HG03571 (cell line): ENCODE results near the gene PSG2.
"Not testable (repeated sequence)": the region's sequence is repeated elsewhere in the genome, so short reads cannot be mapped to it uniquely, and the experiment has no call there.

Experiments used
- ATAC-seq: cut with Tn5 transposase; IDR thresholded peaks from one replicate; pipeline ENCODE4 v1.9.1; 2021; ENCODE audit not compliant: unreplicated experiment

Gene PSG2

DNA sequence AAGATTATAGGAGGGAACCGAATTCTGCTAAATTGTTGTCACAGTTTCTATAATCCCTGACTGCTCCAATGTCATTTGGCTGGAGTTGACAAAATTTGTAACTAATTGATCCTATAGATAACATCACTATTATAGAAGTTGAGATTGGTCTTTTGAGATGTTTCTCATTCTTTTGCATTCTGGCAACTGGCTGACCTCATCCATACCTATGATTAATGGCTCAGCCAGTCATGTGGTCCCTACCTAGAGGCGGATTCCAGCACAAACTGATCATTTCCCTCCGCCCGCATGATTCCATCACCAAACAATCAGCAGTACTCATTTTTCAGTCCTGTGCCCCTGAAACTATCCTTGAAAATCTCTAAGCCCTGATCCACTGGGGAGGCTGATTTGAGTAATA lies 4.2 kb downstream of the PSG2 start:
- ATAC-seq, result no peak

GRCh38 chr19:43077881-43078280 lies 4.6 kb downstream of the PSG2 start:
- ATAC-seq, result not testable (repeated sequence)

GRCh38 chr19:43062418-43062817 lies 20.1 kb downstream of the PSG2 start:
- not testable (repeated sequence) for ATAC-seq

DNA sequence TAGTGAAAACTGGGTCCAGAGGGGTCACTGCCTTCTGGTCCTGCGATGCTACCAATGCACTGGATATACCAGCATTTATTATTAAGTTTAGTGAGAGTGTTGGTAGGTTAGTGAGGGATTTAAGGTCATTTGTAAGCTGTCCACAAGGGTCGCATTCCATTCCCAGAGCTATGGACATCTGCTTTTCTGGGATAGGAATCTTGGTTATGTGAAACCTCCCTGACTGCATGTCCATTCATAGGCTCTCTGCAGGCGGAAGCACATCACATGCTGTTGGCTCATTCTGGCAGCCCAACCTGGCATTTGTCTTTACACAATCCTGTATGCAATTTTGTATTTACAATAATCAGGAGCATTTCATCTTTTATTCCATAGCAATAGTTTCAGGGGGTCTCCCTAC lies 21.2 kb downstream of the PSG2 start:
- not testable (repeated sequence) for ATAC-seq

DNA sequence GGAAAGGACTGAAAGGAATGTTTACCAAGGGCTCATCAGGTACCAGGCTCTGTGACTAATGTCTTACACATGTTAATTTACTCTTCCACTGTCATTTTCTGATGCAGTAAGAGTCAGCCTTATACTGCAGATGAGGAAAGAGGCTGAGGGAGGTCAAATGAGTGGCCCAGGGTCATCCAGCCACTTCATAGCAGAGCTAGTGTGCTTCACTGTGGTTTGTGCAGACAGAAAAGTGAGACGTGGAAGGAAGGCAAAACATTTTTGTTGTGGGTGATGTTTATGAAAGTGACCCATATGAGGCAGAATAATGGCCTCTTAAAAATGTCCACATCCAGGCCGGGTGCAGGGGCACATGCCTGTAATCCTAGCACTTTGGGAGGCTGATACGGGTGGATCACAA lies 22.2 kb downstream of the PSG2 start:
- ATAC-seq, result not testable (repeated sequence)

- ATAC-seq, result not testable (repeated sequence)
These were observed 23.0 kb downstream of the PSG2 start for GRCh38 chr19:43059482-43059881.

DNA sequence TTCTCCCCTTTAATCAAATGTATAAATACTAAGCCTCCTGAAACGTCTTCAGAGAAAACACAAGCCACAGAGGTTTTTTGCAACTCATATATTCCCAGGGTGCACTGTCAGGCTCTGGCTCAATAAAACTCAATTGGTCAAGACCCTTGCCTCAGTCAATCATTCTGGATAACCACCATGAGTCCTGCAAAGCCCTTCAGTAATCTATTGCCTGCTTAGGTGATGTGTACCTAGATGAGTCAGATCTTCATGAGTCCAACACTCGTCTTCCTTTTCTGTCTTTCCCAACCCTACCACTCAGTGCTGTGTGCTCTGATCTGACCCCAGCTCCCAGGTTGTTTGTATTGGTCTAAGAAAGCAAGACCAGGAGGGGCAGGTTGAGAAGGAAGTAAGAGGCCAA lies 24.1 kb downstream of the PSG2 start:
- not testable (repeated sequence) for ATAC-seq

DNA sequence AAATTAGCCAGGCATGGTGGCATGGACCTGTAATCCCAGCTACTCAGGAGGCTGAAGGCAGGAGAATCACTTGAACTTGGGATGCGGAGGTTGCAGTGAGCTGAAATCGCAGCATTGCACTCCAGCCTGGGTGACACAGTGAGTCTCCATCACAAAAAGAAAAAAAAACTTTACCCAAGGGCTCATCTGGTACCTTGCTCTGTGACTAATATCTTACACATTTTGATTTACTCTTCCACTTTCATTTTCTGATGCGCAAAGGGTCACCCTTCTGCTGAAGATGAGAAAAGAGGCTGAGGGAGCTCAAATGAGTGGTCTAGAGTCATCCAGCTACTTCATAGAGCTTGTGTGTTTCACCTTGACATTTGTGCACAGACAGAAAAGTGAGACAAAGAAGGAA lies 34.5 kb downstream of the PSG2 start:
- ATAC-seq, result not testable (repeated sequence)

DNA sequence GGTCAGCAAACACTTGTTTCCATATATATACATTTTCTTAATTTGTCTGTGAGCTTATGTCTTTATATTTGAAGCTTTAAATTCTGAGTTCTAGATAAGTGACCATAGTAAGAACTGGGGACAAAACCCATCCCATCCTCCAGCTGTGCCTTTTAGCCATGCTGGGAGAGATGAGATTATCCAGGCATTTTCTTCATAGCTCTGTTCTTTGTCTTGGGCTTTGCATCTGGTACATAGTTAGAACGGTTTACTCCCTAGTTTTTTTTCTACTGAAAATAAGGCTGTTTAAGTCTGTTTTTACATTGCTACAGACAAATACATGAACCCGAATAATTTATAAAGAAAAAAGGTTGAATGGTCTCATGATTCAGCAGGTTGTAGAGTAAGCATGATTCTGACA lies 35.9 kb downstream of the PSG2 start:
- ATAC-seq, result not testable (repeated sequence)

- ATAC-seq, result not testable (repeated sequence)
These were observed 38.9 kb downstream of the PSG2 start for GRCh38 chr19:43043492-43044180.

DNA sequence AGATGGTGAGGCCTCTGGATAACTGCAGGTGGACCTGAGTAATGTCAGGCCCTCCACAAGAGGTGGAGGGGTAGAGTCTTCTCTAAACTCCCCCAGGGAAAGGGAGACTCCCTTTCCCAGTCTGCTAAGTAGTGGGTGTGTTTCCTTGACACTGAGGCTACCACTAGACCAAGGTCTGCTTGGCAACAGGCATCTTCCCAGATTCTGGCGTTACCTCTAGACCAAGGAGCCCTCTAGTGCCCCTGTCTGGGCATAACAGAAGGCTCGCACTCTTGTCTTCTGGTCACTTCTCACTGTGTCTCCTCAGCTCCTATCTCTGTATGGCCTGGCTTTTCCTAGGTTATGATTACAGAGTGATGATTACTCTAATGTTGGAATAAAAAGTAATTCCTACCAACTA lies 50.9 kb downstream of the PSG2 start:
- not testable (repeated sequence) for ATAC-seq

GRCh38 chr19:43028866-43029265 lies 53.6 kb downstream of the PSG2 start:
- ATAC-seq, result no peak

DNA sequence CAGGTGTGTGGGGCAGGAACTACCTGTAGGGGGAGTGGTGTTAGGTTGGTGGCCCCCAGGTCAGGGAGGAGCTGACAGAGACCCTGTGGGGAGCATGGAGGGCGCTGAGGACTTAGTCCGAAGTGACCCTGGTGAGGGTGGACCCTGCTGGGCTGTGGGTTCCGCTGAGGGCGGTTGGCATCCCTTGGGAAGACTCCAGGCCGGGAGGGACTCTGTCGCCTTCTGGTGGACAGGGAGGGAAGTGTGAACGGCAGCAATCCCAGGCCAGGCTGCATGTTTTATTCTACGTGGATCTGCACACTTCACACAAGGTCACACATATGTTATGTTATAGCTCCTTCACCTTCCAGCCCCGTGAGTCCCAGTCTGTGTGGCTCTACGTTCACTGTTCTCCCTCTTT lies 54.5 kb downstream of the PSG2 start:
- ATAC-seq, result not testable (repeated sequence)

DNA sequence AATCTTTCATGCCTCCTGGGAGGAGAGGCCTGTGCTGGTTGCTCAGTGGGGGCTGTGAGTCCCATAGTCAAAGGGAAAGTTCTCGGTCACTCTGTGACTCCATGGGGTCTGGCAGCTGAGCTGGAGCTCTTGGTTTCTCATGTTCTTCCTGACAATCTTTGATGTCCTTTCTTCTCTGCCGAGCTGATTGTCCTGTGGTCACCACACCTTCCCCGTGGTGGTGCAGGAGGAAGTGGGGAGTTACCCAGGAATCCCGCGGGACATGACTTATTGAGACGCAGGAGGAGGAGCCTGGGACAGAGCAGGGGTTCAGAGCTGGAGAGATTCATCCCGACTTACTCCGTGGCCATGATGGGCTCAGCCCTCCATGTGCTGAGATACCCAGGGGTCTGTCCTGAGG lies 55.4 kb downstream of the PSG2 start:
- not testable (repeated sequence) for ATAC-seq

DNA sequence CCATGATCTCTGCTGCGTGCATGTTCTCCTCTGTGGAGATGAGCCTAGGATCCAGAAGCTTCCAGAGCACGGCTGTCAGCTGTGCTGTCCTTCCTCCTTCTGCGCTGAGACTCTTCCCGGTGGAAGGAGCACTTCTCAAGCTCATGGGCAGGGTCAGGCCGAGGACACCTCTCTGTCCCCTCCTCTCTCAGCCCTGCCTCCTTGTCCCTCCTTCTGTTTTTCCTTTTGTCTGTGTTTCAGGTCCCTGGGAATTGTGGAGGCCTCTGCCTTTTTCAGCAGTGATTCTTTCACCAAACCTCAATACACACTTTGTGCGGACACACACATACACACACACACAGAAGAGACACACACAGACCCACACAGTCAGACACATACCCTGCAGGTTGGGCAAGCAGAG lies 56.1 kb downstream of the PSG2 start, which contains the start of gene PSG11:
Gene PSG11 (minus strand): TSS at position 101 of the 400 bp plus-strand sequence. CDS start 97 bp downstream, at position 4.
- ATAC-seq, result not testable (repeated sequence)

GRCh38 chr19:43022098-43022497 lies 60.4 kb downstream of the PSG2 start:
- ATAC-seq, result not testable (repeated sequence)

DNA sequence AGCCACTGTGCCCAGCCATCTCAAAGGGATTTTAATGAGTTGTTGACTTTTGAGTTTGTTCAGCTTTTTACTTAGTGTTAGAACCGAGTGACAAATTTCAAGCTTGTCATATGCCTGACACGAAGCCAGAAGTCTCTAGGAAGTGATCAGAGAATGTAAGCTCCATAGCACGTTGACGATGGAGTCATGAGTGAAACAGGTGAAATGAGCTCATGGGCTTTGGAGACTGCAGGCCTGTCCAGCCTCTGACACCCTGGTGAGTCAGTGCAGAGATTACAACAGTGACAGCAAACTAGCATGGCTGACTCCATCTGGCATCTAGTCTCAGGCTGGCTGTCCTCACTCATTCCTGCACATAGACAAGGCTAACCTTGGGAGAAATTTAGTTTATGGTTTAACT lies 60.9 kb downstream of the PSG2 start:
- not testable (repeated sequence) for ATAC-seq

GRCh38 chr19:43019588-43019987 lies 62.9 kb downstream of the PSG2 start:
- ATAC-seq, result not testable (repeated sequence)
